CD4-positive, alpha-beta T cell treated with Interleukin-10 for 1 hour (primary cell): ENCODE data around the gene ZNF518A.

Experiments
- DNase-seq: peaks from one replicate; pipeline ENCODE4 v3.0.0-alpha.2; 2020

Gene ZNF518A

GRCh38 chr10:96129387-96130325, at the start of gene ZNF518A:
Gene ZNF518A, plus strand, starts transcription at chr10:96130297. Its CDS starts 26,026 bp downstream, at chr10:96156323.
- peak; percentile 94 for DNase-seq

GRCh38 chr10:96082153-96082552, 47.9 kb upstream of the ZNF518A start:
- no peak for DNase-seq

GRCh38 chr10:96082748-96083147, 47.3 kb upstream of the ZNF518A start:
- DNase-seq, result no peak

GRCh38 chr10:96089116-96089515, 41.0 kb upstream of the ZNF518A start:
- DNase-seq, result no peak

- peak; percentile 95 for DNase-seq
These were observed 40.2 kb upstream of the ZNF518A start for GRCh38 chr10:96089670-96090462.

- DNase-seq, result no peak
These were observed 39.7 kb upstream of the ZNF518A start for GRCh38 chr10:96090463-96090800.

GRCh38 chr10:96092999-96093767, 36.9 kb upstream of the ZNF518A start:
- no peak for DNase-seq

GRCh38 chr10:96093948-96094347, 36.1 kb upstream of the ZNF518A start:
- DNase-seq, result no peak

GRCh38 chr10:96096958-96097357, 33.1 kb upstream of the ZNF518A start:
- DNase-seq, result no peak

GRCh38 chr10:96097865-96098264, 32.2 kb upstream of the ZNF518A start:
- DNase-seq, result no peak

- no peak for DNase-seq
These were observed 22.5 kb upstream of the ZNF518A start for GRCh38 chr10:96107623-96108038.

- DNase-seq, result no peak
These were observed 17.6 kb upstream of the ZNF518A start for GRCh38 chr10:96112531-96112930.

GRCh38 chr10:96118604-96119450, 11.3 kb upstream of the ZNF518A start:
- no peak for DNase-seq

- no peak for DNase-seq
These were observed 7.3 kb upstream of the ZNF518A start for GRCh38 chr10:96122824-96123223.

- DNase-seq, result no peak
These were observed 5.6 kb upstream of the ZNF518A start for GRCh38 chr10:96124230-96125141.

GRCh38 chr10:96125142-96125515, 5.0 kb upstream of the ZNF518A start:
- DNase-seq, result no peak

- DNase-seq, result no peak
These were observed 364 bp downstream of the ZNF518A start for GRCh38 chr10:96130326-96130995.

GRCh38 chr10:96131621-96132020, 1.5 kb downstream of the ZNF518A start:
- no peak for DNase-seq

GRCh38 chr10:96133135-96133534, 3.0 kb downstream of the ZNF518A start:
- DNase-seq, result no peak

GRCh38 chr10:96136810-96137209, 6.7 kb downstream of the ZNF518A start:
- DNase-seq, result no peak

- no peak for DNase-seq
These were observed 7.5 kb downstream of the ZNF518A start for GRCh38 chr10:96137567-96137966.
